Measurements from ENCODE around the gene PGGT1B. TPM values are rescaled to one million over a fixed set of nuclear protein-coding genes. Genes with fewer than 3 reads are reported as not detected.

The PGGT1B gene
- 10 to 100 TPM; 69.7 to 89.4 TPM for total RNA-seq
- long read RNA-seq, full-length matches to known transcripts = 50 of 65 reads
- long read RNA-seq, partial matches to known transcripts = 0 of 65 reads
- long read RNA-seq, other reads (novel, unspliced or antisense) = 15 of 65 reads

DNA sequence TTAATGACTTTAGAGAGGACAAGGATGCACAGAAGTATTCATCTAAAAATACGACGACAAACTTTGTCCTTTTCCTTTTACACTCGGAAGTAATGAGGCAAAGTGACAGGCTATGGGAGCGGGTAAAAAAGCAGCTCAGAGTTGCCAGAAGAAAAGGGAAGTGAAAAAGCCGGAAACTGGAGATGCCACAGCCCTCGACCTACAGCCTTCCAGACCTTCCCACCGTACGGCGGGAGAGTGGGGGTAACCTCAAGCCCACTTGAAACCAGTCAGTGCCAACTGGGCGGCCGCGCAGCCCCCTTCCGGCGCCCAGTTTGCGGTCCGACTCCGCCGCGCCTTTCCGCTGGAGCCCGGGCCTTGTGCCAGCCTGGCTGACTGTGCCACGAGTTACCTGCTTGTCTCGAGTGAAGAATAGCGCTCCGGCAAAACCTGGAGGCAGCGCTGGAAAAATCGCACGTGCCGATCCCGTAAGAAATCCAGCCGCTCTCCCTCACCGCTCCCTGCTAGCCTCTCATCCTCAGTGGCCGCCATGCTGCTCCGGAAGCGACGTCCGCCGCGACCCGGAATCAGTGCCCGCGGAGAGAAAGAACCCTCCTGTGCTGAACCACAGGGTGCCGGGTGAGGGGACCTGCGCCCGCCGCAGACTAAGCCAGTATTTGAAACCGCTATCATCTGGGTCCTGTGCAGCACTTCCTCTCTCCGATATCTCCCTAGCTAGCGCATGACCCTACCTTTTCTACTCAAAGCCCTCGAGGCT lies at the start of gene PGGT1B:
PGGT1B (minus strand) TSS at position 557 of the 757 bp plus-strand sequence; CDS start at position 531, 26 bp downstream.
- intact Hi-C loops (cut with DNase I, micrococcal nuclease) = no loop called here
- DNase-seq (peak; percentile 71 to 85), ATAC-seq (peak; percentile 92)

DNA sequence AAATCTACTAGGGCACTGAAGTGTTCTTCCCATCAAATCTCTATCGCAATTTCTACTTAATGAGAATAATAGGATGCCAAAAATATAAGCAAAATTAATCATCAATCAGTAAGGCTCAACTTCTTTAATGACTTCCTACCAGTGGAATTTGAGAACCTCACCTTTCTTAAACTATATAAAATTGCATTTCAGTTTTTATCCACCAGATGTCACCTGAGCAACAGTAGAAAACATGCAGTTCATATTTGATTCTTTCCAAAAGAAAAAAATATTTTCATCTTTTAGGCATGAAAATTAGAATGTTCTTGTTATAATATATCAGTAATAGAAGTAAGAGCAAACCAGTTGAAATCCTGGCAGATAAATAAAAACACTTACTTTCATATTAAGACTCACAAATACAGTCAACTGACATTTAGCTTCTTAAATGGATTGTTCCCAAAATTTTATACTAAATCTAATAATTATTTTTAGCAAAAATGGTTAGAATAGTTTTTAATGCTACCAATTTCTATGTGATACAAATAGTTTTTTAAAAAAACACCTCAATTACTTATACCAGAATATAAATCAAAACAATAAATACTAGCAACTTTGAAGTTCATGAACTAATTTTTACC lies 47.2 kb upstream of the PGGT1B start:
- DNase-seq (no peak), ATAC-seq (no peak)

GRCh38 chr5:115308815-115309214 lies 46.1 kb upstream of the PGGT1B start:
- no peak for DNase-seq
- intact Hi-C loops (cut with DNase I, micrococcal nuclease) = no loop called here
- no peak for ATAC-seq

More for the DNA sequence above, 47.2 kb upstream of the PGGT1B start:
- intact Hi-C loops (cut with DNase I, micrococcal nuclease) = loop anchor here in 1 of 2 donors (5.0 kb wide), 2 partner anchors 262 to 277 kb away; no protein-coding TSS in a partner anchor

DNA sequence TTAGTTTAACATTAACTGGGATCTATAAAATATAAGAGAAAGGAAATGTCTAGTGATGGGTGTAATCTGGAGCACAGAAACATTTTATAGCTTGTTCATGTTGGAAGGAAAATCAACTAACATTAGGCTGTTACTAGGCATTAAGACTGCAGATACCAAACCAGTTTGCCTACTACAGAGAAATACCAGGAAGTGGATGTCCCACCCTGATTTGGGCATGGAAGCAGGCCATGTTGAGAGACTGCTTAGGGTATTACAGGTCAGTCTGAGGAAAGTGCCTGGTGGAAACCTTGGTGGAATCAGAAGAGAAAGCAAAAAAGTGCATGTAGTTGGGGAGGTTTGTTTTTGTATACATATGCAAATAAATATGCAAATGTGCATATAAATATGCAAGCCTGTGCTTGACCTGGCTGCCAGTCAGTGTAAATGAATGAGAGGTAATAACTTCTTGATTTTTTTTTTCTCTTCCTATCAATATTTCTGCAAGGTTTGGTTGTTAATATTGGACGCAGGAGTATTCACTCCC lies 43.4 kb upstream of the PGGT1B start:
- DNase-seq = peak; percentile 34 to 75
- ATAC-seq = peak; percentile 97
- intact Hi-C loops (cut with DNase I, micrococcal nuclease) = no loop called here

- no peak for ATAC-seq
- intact Hi-C loops (cut with DNase I, micrococcal nuclease) = no loop called here
- DNase-seq = no peak
Observed at GRCh38 chr5:115304496-115304895, 41.8 kb upstream of the PGGT1B start.

DNA sequence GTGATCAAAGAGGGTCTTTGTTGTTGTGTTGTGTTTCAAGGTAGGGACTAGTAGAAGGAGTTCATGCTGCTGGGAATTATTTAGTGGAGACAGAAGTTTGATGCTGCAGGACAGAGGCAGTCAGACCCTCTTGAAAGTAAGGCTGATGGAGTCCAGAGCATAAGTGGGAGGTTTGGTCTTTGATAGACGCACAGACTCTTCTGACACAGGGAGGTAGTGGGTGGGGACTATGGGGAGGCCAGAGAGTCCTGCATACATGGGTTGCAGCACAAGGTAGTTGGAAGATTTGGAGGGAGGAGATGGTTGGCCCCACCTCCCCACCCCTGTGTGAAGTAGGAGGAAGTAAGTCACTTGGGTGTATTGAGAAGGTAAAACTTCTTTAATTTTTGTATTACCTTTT lies 36.1 kb upstream of the PGGT1B start:
- intact Hi-C loops (cut with DNase I, micrococcal nuclease) = no loop called here
- DNase-seq (no peak), ATAC-seq (no peak)

DNA sequence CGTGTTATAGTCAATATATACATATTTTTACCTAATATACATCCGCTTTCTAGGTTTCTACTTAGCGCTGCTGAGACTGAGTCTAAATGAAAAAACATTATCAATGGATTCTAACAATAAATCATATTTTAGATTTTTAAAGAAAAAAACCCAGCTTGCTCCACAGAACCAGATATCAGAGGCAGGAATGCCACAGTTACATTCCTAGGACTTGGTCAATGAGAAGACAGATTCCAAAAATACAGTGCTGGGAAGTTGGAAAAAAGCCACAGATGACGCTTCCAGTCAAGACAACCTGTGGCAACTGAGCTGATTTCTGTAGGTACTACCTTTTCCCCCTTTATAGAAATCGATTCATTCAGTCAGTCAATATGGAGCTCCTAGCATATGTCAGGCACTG lies 34.4 kb upstream of the PGGT1B start:
- intact Hi-C loops (cut with DNase I, micrococcal nuclease) = no loop called here
- DNase-seq (no peak), ATAC-seq (no peak)

DNA sequence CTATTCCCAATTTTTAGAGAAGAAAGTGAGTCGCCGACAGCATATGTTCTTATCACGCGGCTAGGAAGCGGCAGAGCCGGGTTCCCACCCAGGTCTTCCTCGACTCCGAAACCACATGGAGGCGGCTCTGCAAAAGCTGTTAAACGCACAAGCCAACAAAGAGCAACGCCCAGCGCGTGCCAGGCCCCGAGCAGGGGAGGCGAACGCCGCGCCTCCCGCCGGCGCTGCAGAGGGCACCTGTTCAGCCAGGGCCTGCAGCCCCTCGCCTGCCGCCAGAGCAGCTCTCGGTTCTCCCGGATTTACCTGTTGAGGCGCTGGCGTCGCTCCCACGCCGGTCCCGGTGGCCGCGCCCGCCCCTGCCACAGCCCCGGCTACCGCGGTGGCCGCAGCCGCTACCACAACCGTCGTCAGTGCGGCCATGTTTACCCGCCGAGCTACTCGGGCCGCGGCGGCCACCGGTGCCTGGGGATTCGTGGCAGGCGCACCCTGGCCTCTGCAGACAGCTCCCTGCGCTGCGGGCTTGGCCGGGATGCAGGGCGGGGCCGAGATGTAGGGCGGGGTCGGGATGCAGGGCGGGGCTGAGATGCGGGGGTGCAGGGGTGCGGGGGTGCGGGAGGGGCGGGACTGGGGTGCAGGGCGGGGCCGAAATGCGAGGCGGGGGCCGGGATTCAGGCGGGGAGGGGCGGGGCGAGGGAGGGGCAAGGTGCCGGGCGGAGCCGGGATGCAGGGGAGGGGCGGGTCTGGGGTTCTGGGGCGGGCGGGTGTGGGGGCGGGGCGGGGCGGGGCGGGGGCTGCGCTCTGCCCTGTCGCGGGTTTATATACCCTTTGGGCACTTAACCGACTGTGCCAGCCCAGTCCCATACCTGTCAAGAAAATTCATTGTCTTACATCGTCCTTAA lies 33.7 kb upstream of the PGGT1B start, which contains the start of gene CCDC112:
CCDC112 (minus strand) TSS at position 531 of the 899 bp plus-strand sequence; CDS start at position 420, 111 bp downstream.
- peak; percentile 88 to 91 for DNase-seq
- peak; percentile 88 for ATAC-seq
- intact Hi-C loops (cut with DNase I, micrococcal nuclease) = no loop called here

DNA sequence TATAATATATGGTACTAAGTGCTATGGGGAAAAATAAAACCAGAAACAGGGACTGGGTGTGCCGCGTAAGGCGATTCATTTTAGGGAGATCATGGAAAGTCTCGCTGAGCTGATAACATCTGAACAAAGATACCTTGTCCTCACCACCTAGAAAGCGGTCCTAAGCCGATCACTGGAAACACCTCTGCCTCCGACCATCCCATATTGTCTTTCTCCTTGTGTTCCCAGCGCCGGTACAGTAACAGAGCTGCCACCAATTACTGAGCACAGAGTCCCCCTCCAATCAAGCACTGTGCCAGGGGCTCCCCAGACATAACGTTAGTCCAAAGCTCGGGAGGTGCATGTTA lies 33.1 kb upstream of the PGGT1B start:
- intact Hi-C loops (cut with DNase I, micrococcal nuclease) = no loop called here
- no peak for DNase-seq
- ATAC-seq = peak; percentile 18

- DNase-seq (no peak), ATAC-seq (no peak)
- intact Hi-C loops (cut with DNase I, micrococcal nuclease) = no loop called here
Observed at GRCh38 chr5:115291397-115291796, 28.7 kb upstream of the PGGT1B start.

GRCh38 chr5:115289104-115289503 lies 26.4 kb upstream of the PGGT1B start:
- no peak for DNase-seq
- intact Hi-C loops (cut with DNase I, micrococcal nuclease) = no loop called here
- ATAC-seq = no peak

DNA sequence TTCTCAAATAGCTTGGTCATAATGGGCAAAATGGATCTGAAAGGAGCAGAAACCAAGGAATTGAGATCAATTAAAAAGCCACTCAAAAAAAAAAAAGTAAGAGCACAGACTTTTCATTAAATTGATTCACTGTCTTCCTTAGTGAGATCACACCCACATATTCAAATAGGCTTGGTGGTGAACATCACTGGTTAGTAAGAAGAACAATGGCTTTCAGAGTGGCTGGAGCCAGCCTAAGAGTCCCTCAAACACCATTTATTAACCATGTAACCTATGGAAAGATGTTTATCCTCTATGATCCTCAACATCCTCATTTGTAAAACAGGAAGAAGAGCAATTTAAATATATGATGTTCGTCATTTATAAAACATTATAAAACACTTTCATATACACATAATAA lies 21.3 kb upstream of the PGGT1B start:
- ATAC-seq (peak; percentile 29), DNase-seq (no peak)
- intact Hi-C loops (cut with DNase I, micrococcal nuclease) = no loop called here

GRCh38 chr5:115282131-115282530 lies 19.5 kb upstream of the PGGT1B start:
- ATAC-seq = no peak
- intact Hi-C loops (cut with DNase I, micrococcal nuclease) = no loop called here
- no peak for DNase-seq

GRCh38 chr5:115274584-115274983 lies 11.9 kb upstream of the PGGT1B start:
- intact Hi-C loops (cut with DNase I, micrococcal nuclease) = no loop called here
- ATAC-seq = no peak

DNA sequence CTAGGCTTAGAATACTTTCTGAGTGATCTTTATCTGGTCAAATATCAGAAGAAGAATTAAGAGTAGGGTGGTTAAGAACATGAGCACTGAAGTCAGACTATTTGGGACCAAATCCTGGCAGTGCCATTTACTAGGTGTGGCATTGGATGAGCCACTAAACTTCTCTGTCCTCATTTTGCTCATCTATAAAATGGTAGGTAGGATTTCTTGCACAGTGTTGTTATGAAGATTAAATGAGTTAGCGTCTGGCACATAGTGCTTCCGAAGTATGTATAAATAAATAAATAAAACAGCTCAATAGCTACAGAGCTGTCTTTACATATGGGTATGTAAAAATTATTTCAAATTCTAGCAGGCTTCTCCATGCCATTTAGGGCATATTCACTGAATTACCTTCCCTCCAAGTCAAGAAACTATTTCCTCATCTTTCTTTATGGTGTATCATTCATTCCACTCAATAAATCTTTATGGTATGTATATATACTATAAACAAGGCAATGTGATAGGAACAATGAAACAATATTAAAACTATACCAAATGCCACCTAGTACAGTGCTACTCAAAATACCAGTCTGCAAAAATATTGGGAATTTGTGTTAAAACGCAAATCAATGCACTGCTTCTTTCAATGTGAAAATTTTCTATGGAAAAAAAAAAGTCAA lies 9.8 kb upstream of the PGGT1B start:
- intact Hi-C loops (cut with DNase I, micrococcal nuclease) = no loop called here
- ATAC-seq (peak; percentile 97), DNase-seq (no peak)

More at GRCh38 chr5:115274584-115274983, 11.9 kb upstream of the PGGT1B start:
- DNase-seq = no peak

DNA sequence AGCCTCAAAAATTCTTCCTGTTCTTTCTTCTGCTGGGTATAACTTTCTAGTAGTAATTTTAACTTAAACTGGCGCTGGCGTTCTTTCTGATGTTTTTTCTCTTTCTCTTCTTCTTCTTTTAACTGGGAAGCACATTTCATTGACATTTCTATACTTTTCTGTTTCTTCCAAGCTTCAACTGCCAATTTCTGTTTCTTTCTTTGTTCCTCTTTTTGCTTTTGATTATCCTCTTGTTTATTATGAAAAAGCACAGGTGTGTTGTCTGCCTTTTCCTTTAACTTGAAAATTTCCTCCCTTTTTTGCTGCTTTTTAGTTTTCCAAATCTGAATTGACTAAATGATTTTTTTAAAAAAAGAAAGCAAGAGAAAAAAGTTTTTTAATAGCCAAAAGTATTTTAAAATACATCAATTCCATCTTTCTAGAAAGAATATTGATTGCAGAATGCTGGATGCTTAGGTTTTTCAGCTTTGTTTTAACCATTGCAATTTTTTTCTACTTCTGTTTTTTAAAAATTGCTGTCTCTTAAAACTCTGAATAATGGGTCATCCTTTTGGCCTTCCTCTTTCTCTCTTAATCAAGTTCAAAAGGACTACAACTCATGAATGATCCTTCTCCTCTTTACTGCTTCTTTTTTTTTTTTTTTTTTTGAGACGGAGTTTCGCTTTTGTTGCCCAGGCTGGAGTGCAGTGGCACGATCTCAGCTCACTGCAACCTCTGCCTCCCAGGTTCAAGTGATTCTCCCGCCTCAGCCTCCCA lies 8.8 kb upstream of the PGGT1B start:
- intact Hi-C loops (cut with DNase I, micrococcal nuclease) = no loop called here
- no peak for DNase-seq
- ATAC-seq = no peak

- DNase-seq = no peak
- intact Hi-C loops (cut with DNase I, micrococcal nuclease) = no loop called here
- ATAC-seq = no peak
Observed at GRCh38 chr5:115267617-115268016, 4.9 kb upstream of the PGGT1B start.

DNA sequence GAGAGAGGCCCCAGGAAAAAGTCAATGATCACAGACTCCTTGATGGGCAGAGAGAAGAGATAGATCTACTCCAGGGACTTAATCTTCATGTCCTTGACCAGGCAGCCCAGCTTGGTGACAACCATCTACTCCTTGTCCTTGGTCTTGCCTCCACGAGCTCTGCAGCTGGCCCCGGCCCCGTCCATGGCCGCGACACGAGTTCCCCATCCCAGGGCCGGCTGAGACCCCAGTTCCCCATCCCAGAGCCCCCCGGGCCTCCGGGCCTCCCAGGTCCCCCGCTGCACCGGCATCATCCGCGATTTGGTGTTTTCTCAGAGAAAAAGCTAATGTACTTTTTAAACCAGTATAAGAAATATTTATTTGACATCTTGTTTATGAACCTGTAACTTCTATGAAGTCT lies 2.5 kb upstream of the PGGT1B start:
- intact Hi-C loops (cut with DNase I, micrococcal nuclease) = no loop called here
- ATAC-seq (no peak), DNase-seq (no peak)

Data from left colon (tissue), 2 donors.